Measurements from ENCODE around the gene ERBB4.

ERBB4 gene

GRCh38 chr2:212311807-212312404 is 226.7 kb downstream of the ERBB4 start:
- H3K9ac ChIP-seq (ENCODE audit: low read length): no peak overlapping the region
- H3K4me3 ChIP-seq (ENCODE audit: low read length): no peak overlapping the region
- H3K27me3 ChIP-seq (ENCODE audit: control insufficient read depth, insufficient read depth, low read length): no peaks in the 10 kb centered on the region
- H3K4me1 ChIP-seq (ENCODE audit: control insufficient read depth, insufficient read depth, low read length): no peaks in the 10 kb centered on the region
- H3K9me3 ChIP-seq (ENCODE audit: control insufficient read depth, low read length): no peaks in the 10 kb centered on the region
- no peaks in the 10 kb centered on the region for H3K36me3 ChIP-seq (ENCODE audit: control insufficient read depth, insufficient read depth, low read length)

GRCh38 chr2:212299943-212300342 is 238.7 kb downstream of the ERBB4 start:
- H3K4me1 ChIP-seq (ENCODE audit: control insufficient read depth, insufficient read depth, low read length): no peaks in the 10 kb centered on the region
- H3K9me3 ChIP-seq (ENCODE audit: control insufficient read depth, low read length): no peaks in the 10 kb centered on the region
- no peaks in the 10 kb centered on the region for H3K27me3 ChIP-seq (ENCODE audit: control insufficient read depth, insufficient read depth, low read length)
- no peak overlapping the region for H3K4me3 ChIP-seq (ENCODE audit: low read length)
- no peak overlapping the region for H3K9ac ChIP-seq (ENCODE audit: low read length)
- no peaks in the 10 kb centered on the region for H3K36me3 ChIP-seq (ENCODE audit: control insufficient read depth, insufficient read depth, low read length)

DNA sequence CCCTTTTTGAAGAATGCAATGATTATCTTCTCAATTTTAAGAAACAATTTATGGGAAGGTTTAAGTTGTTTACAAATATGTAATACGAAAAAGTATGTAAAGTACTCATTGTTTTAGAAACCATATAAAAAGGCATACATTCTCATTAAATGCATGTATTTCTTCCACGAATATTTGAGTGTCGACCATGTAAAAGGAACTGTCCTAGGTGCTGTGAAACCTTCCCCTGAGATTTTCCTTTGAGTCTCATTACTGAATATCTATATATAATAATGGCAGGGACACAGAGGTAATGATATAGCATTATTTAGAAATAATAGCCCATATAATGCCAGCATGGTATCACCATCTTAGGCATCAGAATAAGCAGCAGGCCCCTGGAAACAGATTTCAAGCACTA is 239.3 kb downstream of the ERBB4 start:
- no peaks in the 10 kb centered on the region for H3K36me3 ChIP-seq (ENCODE audit: control insufficient read depth, insufficient read depth, low read length)
- H3K4me3 ChIP-seq (ENCODE audit: low read length): no peak overlapping the region
- H3K27me3 ChIP-seq (ENCODE audit: control insufficient read depth, insufficient read depth, low read length): no peaks in the 10 kb centered on the region
- H3K4me1 ChIP-seq (ENCODE audit: control insufficient read depth, insufficient read depth, low read length): no peaks in the 10 kb centered on the region
- no peaks in the 10 kb centered on the region for H3K9me3 ChIP-seq (ENCODE audit: control insufficient read depth, low read length)
- H3K9ac ChIP-seq (ENCODE audit: low read length): no peak overlapping the region

GRCh38 chr2:212295571-212295970 is 243.0 kb downstream of the ERBB4 start:
- Histone ChIP-seq H3K4me1 (ENCODE audit: control insufficient read depth, insufficient read depth, low read length) (no peaks in the 10 kb centered on the region), H3K36me3 (ENCODE audit: control insufficient read depth, insufficient read depth, low read length) (no peaks in the 10 kb centered on the region), H3K9ac (ENCODE audit: low read length) (no peak overlapping the region), H3K4me3 (ENCODE audit: low read length) (no peak overlapping the region), H3K9me3 (ENCODE audit: control insufficient read depth, low read length) (no peaks in the 10 kb centered on the region), H3K27me3 (ENCODE audit: control insufficient read depth, insufficient read depth, low read length) (no peaks in the 10 kb centered on the region)

- Histone ChIP-seq H3K36me3 (ENCODE audit: control insufficient read depth, insufficient read depth, low read length) (no peaks in the 10 kb centered on the region), H3K4me3 (ENCODE audit: low read length) (no peak overlapping the region), H3K4me1 (ENCODE audit: control insufficient read depth, insufficient read depth, low read length) (no peaks in the 10 kb centered on the region), H3K27me3 (ENCODE audit: control insufficient read depth, insufficient read depth, low read length) (no peaks in the 10 kb centered on the region), H3K9me3 (ENCODE audit: control insufficient read depth, low read length) (no peaks in the 10 kb centered on the region), H3K9ac (ENCODE audit: low read length) (no peak overlapping the region)
Observed at GRCh38 chr2:212294816-212295215, 243.8 kb downstream of the ERBB4 start.

DNA sequence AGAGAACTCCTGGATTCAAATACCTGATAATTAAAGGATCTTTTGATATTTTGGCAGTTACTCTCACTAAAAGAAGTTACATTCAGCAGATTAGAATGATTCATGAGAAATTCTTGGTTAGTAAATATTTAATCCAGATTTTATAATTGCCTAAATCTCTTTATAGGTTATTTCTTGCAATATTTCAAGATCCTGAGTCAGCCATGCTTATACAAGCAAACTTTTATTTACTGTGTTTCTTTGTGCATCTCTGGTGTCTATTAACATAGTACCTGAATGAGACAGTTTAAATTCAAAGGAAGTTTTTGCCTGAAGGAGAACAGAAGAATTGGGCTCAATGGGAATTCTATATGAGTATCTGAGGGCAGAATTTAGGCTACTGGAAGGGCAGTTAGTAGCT is 249.3 kb downstream of the ERBB4 start:
- Histone ChIP-seq H3K4me1 (ENCODE audit: control insufficient read depth, insufficient read depth, low read length) (no peaks in the 10 kb centered on the region), H3K9me3 (ENCODE audit: control insufficient read depth, low read length) (no peaks in the 10 kb centered on the region), H3K27me3 (ENCODE audit: control insufficient read depth, insufficient read depth, low read length) (no peaks in the 10 kb centered on the region), H3K4me3 (ENCODE audit: low read length) (no peak overlapping the region), H3K36me3 (ENCODE audit: control insufficient read depth, insufficient read depth, low read length) (no peaks in the 10 kb centered on the region), H3K9ac (ENCODE audit: low read length) (no peak overlapping the region)

GRCh38 chr2:212288308-212288707 is 250.3 kb downstream of the ERBB4 start:
- no peaks in the 10 kb centered on the region for H3K36me3 ChIP-seq (ENCODE audit: control insufficient read depth, insufficient read depth, low read length)
- H3K9me3 ChIP-seq (ENCODE audit: control insufficient read depth, low read length): no peaks in the 10 kb centered on the region
- no peaks in the 10 kb centered on the region for H3K27me3 ChIP-seq (ENCODE audit: control insufficient read depth, insufficient read depth, low read length)
- H3K9ac ChIP-seq (ENCODE audit: low read length): no peak overlapping the region
- H3K4me3 ChIP-seq (ENCODE audit: low read length): no peak overlapping the region
- no peaks in the 10 kb centered on the region for H3K4me1 ChIP-seq (ENCODE audit: control insufficient read depth, insufficient read depth, low read length)

GRCh38 chr2:212284166-212284565 is 254.4 kb downstream of the ERBB4 start:
- Histone ChIP-seq H3K36me3 (ENCODE audit: control insufficient read depth, insufficient read depth, low read length) (no peaks in the 10 kb centered on the region), H3K4me1 (ENCODE audit: control insufficient read depth, insufficient read depth, low read length) (no peaks in the 10 kb centered on the region), H3K27me3 (ENCODE audit: control insufficient read depth, insufficient read depth, low read length) (no peaks in the 10 kb centered on the region), H3K4me3 (ENCODE audit: low read length) (no peak overlapping the region), H3K9me3 (ENCODE audit: control insufficient read depth, low read length) (no peaks in the 10 kb centered on the region), H3K9ac (ENCODE audit: low read length) (no peak overlapping the region)

DNA sequence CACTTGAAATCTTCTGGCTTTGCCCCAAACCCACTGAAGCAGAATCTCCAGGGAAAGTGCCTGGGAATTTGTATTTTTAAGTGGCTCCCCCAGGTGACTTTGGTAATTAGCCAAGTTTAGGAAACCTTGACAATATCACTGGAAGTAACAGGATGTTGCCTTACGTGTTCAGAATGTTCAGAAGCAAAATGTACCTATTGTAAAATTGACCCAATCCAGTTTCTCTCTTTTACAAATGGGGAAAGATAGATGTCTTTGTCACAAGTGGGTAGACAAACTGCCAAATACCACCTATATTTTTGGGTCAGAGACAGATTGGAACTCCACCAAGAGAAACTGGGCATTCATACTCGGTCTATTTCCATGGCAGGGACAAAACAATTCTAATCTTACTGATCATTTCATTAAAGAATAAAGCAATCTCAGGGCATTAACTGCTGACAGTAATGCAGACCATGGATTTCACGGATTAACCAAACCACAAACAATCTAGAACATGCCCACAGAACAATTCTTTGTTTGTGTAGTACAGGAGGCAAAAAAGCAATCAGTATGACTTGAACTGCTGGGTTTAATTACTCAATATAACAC is 255.8 kb downstream of the ERBB4 start:
- H3K9me3 ChIP-seq (ENCODE audit: control insufficient read depth, low read length): no peaks in the 10 kb centered on the region
- no peak overlapping the region for H3K9ac ChIP-seq (ENCODE audit: low read length)
- no peaks in the 10 kb centered on the region for H3K36me3 ChIP-seq (ENCODE audit: control insufficient read depth, insufficient read depth, low read length)
- H3K27me3 ChIP-seq (ENCODE audit: control insufficient read depth, insufficient read depth, low read length): no peaks in the 10 kb centered on the region
- no peak overlapping the region for H3K4me3 ChIP-seq (ENCODE audit: low read length)
- no peaks in the 10 kb centered on the region for H3K4me1 ChIP-seq (ENCODE audit: control insufficient read depth, insufficient read depth, low read length)

DNA sequence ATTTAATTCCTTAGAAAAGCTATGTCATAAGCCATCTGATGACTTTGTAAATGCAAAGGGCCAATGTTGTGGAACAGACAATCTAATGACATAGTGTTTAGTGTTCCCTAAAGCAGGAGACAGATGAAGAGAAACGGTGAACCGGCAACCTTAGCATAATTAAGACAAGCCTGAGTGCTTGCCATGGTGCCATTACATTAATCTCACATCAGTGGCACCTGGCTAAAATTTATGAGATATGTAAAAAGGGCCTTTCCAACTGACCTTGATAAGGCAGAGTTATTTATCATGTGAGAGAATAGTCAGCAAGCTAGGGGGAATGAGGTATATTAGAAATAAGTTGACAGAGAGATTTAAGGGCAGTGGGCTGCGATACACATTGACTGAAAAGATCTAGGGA is 261.8 kb downstream of the ERBB4 start:
- H3K4me3 ChIP-seq (ENCODE audit: low read length): no peak overlapping the region
- no peaks in the 10 kb centered on the region for H3K4me1 ChIP-seq (ENCODE audit: control insufficient read depth, insufficient read depth, low read length)
- no peak overlapping the region for H3K9ac ChIP-seq (ENCODE audit: low read length)
- H3K36me3 ChIP-seq (ENCODE audit: control insufficient read depth, insufficient read depth, low read length): no peaks in the 10 kb centered on the region
- H3K9me3 ChIP-seq (ENCODE audit: control insufficient read depth, low read length): no peaks in the 10 kb centered on the region
- H3K27me3 ChIP-seq (ENCODE audit: control insufficient read depth, insufficient read depth, low read length): no peaks in the 10 kb centered on the region

GRCh38 chr2:212274215-212274614 is 264.4 kb downstream of the ERBB4 start:
- Histone ChIP-seq H3K4me3 (ENCODE audit: low read length) (no peak overlapping the region), H3K9me3 (ENCODE audit: control insufficient read depth, low read length) (no peaks in the 10 kb centered on the region), H3K36me3 (ENCODE audit: control insufficient read depth, insufficient read depth, low read length) (no peaks in the 10 kb centered on the region), H3K4me1 (ENCODE audit: control insufficient read depth, insufficient read depth, low read length) (no peaks in the 10 kb centered on the region), H3K27me3 (ENCODE audit: control insufficient read depth, insufficient read depth, low read length) (no peaks in the 10 kb centered on the region), H3K9ac (ENCODE audit: low read length) (no peak overlapping the region)

- Histone ChIP-seq H3K9ac (ENCODE audit: low read length) (no peak overlapping the region), H3K4me1 (ENCODE audit: control insufficient read depth, insufficient read depth, low read length) (no peaks in the 10 kb centered on the region), H3K36me3 (ENCODE audit: control insufficient read depth, insufficient read depth, low read length) (no peaks in the 10 kb centered on the region), H3K27me3 (ENCODE audit: control insufficient read depth, insufficient read depth, low read length) (no peaks in the 10 kb centered on the region), H3K9me3 (ENCODE audit: control insufficient read depth, low read length) (no peaks in the 10 kb centered on the region), H3K4me3 (ENCODE audit: low read length) (no peak overlapping the region)
Observed at GRCh38 chr2:212271583-212271982, 267.0 kb downstream of the ERBB4 start.

DNA sequence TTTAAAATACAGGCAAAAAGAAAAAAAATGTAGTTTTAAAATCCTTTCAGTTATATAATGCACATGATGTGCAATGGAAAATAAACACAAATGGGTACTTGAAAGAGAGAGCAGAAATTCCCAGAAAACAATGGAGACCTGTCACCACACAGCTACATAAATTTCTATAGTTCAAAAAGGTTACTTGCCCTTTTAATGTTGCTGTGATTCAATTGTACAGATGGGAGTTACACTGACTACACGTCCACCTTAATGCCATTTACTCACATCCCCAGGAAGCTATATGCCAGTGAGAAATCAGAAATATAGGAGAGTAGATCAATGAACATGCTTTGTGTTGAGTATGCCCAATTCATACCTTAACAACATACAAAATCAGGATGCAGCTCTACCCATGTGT is 269.6 kb downstream of the ERBB4 start:
- Histone ChIP-seq H3K4me3 (ENCODE audit: low read length) (no peak overlapping the region), H3K9me3 (ENCODE audit: control insufficient read depth, low read length) (no peaks in the 10 kb centered on the region), H3K36me3 (ENCODE audit: control insufficient read depth, insufficient read depth, low read length) (no peaks in the 10 kb centered on the region), H3K9ac (ENCODE audit: low read length) (no peak overlapping the region), H3K27me3 (ENCODE audit: control insufficient read depth, insufficient read depth, low read length) (no peaks in the 10 kb centered on the region), H3K4me1 (ENCODE audit: control insufficient read depth, insufficient read depth, low read length) (no peaks in the 10 kb centered on the region)
